ENCODE results near the gene MELTF.
A peak's percentile ranks its signal among the peaks of the same experiment; 100 is the strongest.

The MELTF gene

DNA sequence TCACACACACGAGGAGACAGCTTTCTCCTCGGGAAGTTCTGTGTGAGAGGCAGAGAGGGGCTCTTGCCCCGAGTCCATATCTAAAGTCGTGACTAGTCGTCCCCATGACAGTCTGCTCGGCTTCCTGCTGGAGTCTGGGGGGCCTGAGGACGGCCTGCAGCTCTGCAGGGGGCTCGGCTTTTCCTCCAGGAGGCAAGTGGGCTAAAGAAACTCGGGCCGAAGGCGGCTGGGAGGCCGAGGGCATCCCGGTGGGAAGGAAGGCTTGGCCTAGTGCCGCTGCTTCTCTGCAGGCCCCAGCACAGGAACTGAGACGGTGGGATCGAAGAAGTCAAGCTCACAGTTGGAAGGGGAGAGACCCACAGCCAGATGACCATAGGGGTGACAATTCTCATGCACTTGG lies 35.6 kb downstream of the MELTF start:
- DNase-seq (ENCODE audit: low spot score) = no peak

DNA sequence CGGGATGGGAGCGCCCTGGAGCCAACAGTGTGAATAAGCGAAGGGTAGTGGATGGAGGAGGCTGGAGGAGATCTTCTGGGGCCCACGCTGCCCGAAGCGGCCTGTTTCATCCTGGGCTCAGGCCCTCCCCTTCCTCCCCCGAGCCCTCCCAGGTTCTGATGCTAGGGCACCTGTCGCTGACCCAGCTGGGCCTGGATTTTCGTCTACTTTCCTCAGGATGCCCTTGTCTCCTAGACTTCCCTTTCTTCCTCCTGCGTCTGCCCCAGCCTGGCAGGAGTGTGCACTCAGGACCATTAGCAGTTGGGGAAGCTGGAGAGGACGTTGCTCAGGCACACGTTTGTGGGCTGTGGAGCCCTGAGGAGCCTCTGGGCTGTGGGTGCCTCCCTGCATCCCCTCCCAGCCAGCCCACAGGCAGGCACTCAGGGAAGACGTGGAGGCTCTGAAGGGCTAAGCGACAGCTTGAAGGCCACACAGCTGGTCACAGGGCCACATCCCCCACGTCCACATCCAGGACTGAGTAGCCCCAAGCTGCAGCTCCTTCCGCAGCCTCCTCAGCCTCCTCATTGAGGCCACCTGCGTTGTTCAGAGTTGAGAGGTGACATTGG lies 37.1 kb downstream of the MELTF start:
- DNase-seq (ENCODE audit: low spot score) = no peak

DNA sequence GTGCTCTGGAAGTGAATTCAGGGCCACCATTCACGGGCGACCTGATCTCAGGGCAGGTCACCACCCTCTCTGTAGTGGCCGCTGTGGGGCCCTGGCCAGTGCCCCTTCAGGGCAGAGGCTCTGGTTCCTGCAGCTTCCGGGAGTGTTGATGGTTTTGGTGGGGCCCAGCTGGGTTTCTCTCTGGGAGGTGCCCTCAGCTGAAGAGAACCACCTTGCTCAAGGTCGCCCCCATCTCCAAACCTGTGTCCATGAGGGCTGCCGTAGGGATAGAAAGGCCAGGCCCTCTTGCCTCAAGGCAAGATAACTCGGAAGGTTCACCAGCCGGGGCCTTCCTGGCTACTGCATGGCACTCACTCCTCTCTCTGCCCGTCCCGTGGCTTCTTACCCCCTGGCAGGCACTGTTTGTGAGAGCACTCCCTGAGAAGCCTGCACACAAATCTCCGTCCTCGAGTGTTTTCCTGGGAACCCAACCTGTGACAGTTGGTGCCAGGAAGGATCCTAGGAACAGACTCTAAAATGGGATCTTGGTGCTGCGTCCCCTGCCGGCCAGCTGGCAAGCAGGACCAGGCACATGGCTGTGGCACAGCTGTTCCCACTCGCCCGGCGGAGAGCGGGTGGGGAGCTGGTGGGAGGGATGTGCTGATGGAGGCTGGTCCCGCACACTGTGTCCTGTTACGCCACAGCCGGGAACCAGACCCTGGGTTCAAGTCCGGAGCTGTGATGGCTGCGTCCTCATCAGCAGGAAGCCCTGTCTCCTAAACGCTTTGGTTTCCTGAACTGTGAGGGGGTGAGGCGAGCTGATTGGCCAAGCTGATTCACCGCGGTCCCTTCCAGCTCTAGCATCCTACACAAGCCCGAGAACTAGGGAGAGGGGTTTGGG lies 37.8 kb downstream of the MELTF start:
- no peak for DNase-seq (ENCODE audit: low spot score)

DNA sequence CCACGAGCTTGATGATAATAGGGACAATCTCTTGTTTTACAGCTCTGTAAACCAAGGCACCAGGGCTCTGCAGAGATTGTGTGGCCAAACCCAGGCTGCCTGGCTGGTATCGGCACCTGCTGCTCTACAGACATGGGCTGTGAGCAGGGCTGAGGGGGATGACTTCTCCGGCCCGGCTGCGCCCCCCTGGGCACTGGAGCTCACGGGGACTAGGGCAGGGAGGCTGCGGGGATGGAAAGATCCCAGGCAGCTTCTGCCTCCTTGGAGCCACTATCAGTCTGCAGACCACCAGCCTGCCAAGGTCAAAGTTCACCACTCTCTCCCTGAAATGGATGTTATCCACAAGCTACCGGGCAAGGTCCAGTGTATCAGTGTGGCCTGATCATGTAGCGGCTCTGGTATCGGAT lies 39.0 kb downstream of the MELTF start:
- no peak for DNase-seq (ENCODE audit: low spot score)

DNA sequence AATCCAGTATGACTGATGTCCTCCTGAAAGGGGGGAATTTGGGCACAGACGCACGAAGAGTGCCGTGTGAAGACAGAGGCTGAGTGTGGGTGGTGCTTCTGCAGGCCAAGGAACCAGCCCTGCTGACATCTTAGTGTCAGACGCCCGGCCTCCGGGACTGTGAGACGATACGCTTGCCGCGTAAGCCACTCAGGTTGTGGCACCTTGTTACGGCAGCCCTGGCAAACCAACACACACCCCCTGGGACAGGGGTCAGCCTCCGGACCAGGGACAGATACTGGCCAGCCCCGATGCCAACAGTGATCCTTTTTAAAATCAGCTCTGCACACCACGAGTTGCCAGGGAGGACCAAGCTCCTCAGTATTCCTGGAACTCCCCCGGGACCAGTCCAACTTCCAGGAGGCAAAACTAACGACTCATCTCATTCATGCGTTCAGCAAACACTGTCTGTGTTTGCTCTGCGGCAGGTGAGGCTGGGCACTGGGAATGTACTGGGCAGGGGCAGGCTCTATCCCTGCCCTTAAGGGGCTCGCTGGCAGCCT lies 39.8 kb downstream of the MELTF start:
- no peak for DNase-seq (ENCODE audit: low spot score)

DNA sequence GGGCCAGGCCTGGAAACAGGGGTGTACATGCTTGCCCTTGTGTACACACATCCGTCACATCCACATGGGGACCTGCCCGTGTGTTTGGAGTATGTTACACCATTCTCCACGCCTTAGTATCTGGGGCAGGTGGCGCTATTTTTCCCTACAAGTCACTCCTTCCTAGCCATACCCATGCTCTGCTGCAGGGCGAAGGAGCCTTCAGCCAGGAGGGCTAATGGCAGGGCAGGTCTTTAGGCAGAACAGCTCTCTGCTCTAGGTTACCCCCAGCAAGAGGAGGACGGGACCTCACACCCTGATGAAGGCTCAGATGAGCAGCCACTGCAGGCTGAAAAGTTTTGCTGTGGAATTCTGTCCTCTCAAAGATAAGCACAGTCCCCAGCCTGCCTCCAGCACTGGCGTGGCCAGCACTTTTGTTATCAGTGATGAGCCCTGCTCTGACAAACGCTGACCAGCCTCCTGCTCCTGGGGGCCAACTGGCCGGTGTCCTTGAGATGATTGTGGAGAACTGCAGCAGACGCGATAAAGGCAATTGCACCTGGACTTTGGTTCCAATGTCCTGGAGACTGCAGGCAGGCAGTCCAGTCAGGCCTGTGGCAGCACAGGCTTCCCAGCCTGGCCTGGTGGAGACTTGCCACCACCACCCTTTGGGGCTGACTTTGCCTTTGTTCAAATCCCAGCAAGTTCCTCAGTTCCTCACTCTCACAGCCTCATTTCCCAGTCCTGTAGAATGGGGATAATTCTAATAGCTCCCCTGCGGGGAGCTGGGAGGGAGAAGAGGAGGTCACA lies 41.2 kb downstream of the MELTF start:
- peak; percentile 60 for DNase-seq (ENCODE audit: low spot score)

DNA sequence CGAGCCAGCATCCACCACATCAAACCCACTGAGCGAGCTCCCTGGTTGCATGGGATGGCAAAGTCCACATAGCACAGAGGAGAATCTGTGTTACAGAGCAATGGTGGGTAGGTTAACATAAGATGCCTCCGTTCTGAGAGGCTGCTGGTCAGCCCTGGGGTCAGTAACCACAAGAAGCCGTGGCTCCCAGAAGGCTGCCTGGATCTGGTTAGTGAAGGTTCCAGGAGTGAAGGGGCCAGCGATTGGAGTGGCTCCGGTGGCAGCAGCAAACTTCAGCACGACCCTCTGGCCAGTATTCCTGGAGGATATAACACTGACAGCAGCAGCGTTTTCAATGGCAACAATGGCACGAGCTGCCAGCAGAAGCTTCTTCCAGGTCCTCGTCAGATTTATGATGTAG lies 42.6 kb downstream of the MELTF start:
- DNase-seq (ENCODE audit: low spot score) = no peak

DNA sequence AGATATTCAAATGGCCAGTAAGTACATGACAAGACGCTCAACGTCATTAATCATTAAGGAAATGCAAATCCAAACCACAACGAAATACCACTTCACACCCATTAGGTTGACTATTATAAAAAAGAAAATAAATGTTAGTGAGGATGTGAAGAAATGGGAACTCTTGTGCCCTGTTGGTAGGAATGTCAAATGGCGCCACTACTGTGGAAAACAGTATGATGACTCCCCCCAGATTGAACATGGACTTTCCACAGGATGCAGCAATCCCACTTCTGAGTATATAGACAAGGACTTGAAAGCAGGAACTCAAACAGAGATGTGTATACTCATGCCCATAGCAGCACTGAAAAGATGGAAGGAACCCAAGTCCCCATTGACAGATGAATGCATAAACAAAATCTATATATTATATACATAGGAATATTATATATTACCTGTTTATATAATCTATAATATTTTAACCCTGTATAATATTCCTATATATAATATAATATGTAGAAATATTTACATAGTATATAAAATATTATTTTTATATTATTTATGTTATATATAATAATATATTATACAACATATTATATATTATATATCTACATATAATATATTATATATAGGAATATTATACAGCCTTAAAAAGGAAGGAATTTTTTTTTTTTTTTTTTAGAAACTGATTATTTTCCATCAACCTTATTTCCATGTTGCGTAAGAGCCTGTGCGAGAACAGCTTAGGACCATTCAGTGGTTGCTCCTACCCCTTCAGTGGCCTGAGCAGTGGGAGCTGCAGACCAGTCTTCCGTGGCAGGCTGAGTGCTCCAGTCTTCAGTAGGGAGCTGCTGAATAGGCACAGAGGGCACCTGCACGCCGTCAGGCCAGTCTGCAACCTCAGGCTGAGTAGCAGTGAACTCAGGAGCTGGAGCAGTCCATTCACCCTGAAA lies 43.4 kb downstream of the MELTF start:
- DNase-seq (ENCODE audit: low spot score) = no peak

DNA sequence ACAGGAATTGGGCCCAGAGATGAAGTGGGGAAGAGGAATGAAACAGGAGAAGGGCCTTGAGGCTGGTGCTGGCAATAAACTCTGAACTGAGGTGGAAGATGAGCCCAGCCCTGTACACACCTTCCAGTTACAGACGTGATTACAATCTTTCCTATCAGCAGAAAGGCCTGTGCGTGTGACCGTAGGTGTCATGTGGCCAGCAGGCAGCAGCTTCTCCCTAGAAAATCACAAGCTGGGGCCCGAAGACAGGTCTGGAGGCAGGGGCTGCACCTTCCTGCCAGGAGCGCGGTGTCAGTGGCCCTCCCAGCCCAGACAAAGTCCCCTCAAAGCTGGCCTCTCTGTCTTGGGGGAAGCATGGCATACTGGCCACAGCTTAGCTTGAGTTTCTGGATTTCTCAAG lies 44.3 kb downstream of the MELTF start:
- DNase-seq (ENCODE audit: low spot score) = no peak

DNA sequence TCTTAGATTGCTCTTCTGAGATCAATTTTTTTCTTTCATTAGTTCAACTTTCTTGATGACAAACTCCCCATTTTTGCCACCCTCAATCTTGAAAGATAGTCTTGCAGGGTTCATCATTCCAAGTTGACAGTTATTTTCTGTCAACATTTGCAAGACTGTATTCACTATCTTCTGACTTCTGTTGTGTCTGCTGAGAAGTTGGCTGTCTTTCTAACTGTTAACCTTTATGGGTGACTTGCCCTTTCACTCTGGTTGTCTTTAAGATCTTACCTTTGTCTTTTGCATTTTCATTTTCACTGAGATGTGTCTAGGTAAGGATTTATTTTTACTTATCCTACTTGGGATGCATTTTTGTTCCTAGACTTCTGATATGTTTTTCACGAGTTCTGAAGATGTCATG lies 46.4 kb downstream of the MELTF start:
- DNase-seq (ENCODE audit: low spot score) = no peak

DNA sequence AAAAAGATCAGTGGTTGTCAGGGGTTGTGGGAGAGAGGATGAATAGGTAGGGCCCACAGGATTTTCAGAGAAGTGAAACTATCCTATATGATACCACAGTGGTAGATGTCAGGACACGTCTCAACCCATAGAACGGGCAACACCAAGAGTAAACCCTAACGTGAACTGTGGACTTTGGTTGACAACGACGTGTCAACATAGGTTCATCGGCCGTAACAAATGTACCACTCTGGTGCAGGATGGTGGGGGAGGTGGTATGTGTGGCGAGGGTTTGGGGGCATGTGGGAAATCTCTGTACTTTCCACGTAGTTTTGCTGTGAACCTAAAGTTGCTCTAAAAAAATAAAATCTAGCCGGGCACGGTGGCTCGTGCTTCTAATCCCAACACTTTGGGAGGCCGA lies 48.0 kb downstream of the MELTF start:
- DNase-seq (ENCODE audit: low spot score) = no peak

DNA sequence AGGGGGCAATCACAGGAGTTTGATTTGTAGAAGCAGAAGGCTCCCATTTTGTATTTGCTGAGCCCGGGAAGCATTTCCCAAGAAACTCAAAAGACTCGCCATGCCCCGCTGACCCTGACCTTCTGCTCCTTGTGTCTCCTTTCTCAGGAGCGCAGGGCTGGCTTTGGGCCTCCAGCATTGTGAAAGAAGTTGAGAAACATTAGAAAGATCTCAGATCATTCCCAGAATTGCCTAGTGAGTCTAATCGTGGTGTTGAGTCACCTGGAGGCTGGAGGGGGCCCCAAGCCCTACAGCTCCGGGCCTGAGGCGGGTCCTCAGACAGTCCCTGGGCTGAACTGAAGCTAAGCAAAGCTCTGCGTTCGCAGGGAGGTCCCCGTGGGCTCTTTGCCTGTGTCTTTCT lies 50.1 kb downstream of the MELTF start:
- no peak for DNase-seq (ENCODE audit: low spot score)

DNA sequence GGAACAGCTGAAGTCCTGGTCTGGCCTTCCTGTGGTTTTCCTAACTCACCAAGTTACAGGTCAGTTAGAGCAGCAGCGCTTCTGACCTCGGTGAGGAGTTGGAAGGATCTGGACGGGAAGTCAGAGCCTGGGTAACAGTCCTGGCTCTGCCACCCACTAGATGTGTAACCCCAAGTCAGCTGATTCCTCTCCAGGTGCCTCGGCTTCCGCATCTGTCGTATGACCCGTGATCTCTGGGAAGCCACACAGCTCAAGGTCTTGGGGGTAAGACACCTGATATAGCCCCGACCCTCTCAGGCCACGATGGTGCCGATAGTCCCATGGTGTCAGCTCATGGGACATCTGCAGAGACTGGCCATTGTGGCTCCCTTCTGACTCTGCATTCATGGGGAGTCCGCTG lies 52.7 kb downstream of the MELTF start:
- DNase-seq (ENCODE audit: low spot score) = no peak

DNA sequence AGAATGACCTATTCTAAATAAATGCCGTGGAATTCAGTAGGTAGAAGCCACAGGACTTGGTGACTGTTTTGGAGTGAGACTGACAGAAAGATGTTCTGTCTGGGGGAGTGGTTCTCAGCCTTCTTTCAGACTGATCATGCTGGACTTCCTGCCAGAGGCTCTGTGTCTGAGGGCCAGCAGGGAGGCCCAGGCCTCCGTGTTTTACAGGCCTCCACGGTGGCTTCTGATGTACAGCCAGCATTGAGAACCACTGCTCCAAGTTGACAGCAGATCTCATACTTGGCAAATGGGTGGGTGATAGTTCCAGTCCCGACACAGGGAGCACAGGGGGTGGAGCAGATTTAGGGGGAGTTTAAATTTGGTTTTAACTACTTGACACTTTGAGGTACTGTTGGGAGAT lies 54.3 kb downstream of the MELTF start:
- no peak for DNase-seq (ENCODE audit: low spot score)

DNA sequence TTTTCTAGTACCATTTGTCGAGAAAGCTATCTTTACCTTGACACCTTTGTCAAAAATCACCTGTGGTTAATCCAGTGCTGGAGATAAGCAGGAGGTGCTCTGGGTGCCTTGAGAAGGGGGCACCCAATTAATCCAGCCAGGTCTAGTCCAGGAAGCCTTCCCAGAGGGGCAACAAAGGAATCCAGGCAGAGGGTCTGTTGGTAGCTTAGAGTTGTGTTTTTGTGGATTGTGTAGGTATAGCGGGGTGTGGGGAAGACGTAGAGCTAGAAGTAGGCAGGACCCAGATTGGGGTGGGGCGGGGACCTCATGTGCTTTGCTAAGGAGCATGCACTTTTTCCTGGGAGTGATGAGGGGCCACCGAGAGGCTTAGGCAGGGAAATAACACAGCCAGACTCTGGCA lies 55.0 kb downstream of the MELTF start:
- DNase-seq (ENCODE audit: low spot score) = no peak

DNA sequence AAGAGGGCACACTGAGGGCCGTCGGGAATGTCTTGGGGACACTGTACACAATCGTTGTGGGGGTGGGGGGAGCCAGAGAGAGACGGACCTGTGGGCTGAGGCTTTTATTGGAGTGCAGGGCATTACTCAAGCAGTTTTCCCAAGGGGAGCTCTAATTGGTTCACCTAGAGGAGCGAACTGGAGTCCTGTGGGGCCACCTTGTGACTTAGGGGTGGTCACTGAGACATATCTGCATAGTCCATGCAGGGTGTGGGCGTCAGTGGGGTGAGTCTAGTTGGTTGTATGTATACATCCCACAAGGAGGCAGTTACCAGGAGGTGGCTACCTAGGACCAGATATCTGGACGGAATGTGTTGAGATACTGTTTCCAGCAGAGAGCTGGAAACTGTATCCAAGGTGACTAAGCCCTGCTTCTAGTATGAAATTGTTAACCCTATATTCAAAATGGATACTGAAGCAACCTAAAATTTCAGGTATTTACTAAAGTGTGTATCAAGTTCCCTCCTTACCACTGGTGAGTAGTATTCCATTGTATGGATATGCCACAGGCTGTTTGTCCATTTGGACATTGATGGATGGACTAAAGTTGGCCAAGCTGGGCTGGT lies 58.4 kb downstream of the MELTF start:
- DNase-seq (ENCODE audit: low spot score) = no peak

DNA sequence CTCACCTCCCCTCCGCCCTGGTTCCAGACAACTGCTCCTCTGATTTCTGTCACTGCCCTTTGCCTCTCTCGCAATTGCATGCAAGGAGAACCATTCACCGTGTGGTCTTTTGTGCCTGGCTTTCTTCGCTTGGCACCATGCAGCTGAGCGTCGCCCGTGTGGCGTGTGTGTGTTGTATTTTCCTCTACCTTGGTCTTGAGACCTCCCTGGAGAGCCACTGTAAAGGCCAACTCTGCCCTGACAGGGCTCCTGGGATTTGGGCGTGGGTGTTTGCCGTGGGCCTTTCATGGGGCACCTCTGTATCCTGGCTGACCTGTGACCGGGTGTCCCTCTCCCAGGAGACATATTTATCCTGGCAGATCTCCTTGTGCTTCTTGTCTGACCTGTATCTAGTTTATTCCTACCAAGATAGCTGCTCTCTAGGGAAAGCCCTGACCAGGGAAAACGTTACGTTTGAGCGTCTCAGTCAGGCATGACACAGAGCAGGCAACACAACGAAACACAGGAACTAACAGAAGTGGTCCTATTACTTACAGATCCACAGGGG lies 59.0 kb downstream of the MELTF start:
- DNase-seq (ENCODE audit: low spot score) = peak; percentile 44

DNA sequence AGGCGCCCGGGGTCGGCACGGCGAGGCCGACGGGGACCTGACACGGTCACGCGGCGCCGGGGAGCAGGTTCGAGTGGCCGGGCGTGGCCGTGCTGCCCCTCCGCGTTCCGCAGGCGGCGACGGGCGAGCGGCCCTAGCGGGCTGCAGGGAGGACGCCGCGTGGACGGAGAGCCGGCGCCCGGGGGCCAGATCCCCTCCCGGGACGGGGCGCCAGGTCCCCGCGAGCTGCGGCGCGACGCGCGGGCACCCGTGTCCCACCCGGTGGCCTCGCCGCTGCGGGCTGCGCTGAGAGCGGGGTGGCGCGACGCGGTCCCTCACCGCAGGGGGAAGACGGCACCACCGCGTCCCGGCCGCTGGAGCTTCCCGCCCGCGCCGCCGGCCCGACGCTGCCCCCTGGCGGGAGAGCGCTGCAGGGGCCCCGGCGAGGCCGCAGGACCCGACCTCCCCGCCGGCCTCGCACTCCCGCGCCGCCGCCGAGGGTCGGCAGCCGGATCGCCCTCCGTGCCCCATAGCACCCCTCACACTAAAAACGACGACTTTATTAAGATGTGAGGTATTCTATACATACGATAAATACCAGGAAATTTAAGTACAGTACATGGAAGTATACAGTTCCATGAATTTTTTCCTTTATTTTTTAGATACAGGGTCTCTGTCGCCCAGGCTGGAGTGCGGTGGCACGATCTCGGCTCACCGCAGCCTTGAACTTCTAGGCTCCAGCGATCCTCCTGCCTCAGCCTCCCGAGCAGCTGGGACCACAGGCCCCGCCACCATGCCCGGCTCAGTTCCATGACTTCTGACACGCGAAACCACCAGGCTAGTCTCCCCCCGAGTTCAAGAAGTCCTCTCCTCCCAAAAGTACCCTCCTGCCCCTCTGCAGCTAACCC lies 59.7 kb downstream of the MELTF start:
- peak; percentile 84 for DNase-seq (ENCODE audit: low spot score)

DNA sequence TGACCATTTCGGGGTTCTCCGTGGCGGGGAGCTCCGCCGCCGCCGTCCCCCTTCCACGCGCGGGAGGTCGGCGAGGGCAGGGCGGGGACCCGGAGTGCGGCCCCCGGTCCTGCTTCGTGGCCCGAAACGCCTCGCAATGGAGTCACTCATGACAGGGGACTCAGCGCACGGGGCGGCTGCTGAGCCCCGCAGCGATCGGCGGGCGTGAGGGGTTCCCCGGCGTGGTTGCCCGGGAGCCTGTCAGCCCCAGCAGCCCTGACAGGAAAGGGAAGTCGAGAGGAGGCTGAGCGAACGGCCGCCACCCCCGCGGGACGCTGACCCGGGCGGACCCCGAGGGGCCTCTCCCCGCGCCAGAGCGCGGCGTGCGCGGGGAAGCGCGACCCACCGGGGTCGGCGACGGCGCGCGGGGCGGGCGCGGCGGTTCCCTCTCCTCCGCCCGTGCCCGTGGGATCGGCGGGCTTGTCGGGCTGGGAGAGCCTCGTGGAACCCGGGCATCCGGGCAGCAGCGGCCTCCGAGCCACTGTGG lies 60.4 kb downstream of the MELTF start:
- peak; percentile 63 for DNase-seq (ENCODE audit: low spot score)
